GM08714 (cell line): ENCODE measurements around the gene ESRRB.

Source experiments
- H3K4me3 ChIP-seq: fragments of 200-500 bp; sonication (Bioruptor generic); 2 replicates; pipeline ENCODE4 v1.5.1; 2014; ENCODE audit warnings: mild to moderate bottlenecking, low read length, inconsistent platforms
- ZNF274 ChIP-seq: IDR thresholded peaks from 2 replicates; pipeline ENCODE4 v1.6.1; 2012; ENCODE audit warnings: mild to moderate bottlenecking, low read depth, low read length

ESRRB gene

DNA sequence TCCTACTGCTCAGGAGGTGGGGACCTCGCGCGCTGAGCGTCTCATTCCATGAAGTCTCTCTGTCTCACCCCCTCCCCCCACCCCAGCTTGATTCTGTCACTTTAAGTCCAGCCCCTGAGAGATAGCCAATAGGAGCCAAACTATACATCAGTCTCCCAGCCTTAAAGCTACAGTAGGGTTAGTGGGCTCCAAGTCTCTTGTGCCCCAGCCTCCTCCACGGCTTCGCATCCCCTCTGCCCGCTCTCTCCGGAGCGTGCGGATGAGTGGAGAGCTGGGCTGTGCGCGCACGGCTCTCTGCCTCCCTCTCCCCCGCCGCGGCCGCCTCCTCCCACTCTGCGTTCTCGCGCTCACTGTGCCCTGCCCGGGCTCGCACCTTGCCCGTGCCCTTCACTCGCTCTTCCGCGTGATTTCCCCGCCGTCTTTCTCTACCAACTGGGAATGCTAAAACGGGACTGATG is at the start of gene ESRRB:
TSS of gene ESRRB (plus strand) at position 191 of the 458 bp plus-strand sequence. CDS start at position 456, 265 bp downstream.
- no peak for TF ChIP-seq ZNF274
- H3K4me3 ChIP-seq: no peak within 1 kb of the TSS; the same call in 1 of the 2 replicates

DNA sequence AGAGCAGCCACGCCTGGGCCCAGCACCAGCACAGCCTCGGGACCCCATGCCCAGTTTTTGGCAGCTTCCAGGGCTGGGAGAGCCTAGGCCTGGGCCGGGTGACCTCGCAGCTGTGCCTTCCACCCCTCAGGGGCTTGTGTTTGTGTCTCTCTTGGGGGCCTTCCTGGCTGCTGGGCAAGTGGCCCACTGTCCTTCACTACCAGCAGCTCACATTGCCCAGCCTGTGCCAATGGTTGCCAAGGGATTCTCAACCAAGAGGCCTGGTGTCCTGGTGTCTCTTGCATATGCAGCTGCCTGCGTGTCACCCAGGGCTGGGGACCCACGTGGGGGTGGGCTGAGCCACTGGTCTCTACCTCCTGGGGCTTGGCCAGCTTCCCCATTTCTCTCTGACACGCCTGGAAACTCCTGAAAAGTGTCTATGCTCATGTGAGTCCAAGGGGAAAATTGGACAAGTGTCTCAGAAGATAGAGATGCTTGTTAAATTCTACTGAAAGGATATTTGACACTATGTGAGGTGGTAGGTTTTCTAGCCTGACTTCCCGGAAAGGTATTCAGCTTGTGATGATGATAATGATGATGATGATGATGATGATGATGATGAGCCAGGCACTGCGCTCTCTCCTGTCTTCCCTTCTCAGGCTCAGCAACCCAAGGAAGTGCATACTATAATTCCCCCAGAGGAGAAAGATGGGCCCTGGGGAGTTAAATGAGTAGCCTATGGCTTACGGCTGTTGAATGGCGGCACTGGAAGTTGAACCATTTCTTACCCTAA is 48.8 kb upstream of the ESRRB start:
- no peak overlapping the region for H3K4me3 ChIP-seq
- TF ChIP-seq ZNF274: no peak

DNA sequence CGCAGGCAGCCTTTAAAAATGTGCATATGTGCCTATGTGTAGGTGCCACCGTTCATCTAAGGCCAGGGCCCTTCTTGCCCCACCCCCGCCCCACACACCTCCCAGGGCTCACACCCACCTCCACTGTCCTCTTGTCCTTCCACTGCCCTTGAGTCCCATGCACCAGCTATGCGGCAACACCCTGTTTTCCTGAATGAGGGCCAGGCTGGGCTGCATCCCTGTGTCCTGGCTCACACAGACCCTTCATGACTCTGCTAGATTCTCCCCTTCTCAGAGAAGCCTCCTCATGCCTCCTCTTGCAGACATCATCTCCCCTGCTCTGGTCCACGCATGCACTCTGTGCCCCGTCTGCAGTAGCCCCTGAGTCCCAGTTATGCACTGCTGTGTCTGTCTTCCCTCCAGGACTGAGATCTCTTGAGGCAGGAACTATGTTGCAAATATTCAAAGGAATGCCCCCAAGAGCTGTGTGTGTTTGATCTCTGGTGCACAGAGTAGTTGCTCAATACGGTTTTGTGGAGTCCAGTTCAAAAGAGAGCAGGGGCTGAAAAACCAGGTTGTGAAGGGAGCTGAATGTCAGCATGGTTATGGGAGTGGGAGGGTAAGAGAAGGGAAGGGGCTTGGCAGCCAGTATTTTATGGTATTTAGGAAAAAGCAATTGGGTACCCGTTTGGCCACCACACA is 47.3 kb upstream of the ESRRB start:
- H3K4me3 ChIP-seq: no peak overlapping the region
- TF ChIP-seq ZNF274: no peak

DNA sequence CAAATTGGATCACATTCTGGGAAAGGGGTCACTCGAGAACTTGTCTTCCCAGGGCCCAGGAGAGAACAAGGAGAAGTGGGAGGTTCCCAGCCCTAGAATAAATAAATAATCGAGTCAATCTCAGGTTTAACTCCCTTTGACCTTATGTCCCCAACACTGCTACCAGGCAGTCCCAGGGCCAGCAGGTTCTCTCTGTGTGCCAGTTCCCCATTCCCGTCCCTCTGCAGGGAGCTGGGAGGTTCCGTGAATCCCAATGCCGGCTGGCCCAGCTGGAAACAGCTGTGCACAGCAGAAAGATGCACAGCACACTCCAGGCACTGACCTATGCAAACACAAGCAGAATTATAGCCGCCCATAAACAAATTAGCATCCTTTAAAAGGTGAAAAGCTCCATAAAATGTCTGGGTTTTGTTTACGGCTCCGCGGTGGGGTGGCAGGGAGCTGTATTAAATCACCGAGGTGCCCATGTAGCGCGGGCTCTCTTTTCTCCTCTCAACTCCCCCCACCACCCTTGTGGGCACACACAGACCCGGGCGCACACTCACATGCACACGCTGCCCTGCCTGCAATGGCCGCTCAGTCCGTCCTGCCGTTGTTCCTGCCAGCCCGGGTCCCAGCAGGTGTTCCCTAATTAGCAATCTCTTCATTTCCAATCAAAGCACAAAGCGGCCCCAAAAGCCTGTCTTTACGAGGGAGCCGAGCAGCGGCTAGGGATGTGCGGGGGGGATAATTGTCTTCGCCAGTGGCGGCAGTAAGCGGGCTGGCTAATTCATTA is 46.6 kb upstream of the ESRRB start:
- no peak for TF ChIP-seq ZNF274
- H3K4me3 ChIP-seq: no peak overlapping the region

DNA sequence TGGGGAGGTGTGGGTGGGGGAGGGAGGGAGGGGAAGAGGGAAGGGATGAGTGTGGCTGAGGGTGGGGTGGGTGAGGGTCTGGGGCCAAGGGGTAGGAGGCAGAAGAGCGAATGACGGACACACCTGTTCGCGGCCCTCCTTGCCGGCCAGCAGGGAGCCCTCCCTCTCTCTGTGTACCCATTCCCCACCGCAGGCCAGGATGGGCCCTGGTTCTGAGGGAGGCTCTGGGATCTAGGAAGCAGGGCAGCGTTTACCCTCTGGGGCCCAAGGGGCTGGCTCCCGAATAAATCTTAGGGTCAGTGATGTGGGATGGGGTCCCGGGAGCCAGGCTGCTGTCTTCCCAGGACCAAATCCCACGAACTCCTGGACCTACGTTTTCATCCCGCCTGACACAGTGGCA is 46.0 kb upstream of the ESRRB start:
- no peak for TF ChIP-seq ZNF274
- H3K4me3 ChIP-seq: no peak overlapping the region

DNA sequence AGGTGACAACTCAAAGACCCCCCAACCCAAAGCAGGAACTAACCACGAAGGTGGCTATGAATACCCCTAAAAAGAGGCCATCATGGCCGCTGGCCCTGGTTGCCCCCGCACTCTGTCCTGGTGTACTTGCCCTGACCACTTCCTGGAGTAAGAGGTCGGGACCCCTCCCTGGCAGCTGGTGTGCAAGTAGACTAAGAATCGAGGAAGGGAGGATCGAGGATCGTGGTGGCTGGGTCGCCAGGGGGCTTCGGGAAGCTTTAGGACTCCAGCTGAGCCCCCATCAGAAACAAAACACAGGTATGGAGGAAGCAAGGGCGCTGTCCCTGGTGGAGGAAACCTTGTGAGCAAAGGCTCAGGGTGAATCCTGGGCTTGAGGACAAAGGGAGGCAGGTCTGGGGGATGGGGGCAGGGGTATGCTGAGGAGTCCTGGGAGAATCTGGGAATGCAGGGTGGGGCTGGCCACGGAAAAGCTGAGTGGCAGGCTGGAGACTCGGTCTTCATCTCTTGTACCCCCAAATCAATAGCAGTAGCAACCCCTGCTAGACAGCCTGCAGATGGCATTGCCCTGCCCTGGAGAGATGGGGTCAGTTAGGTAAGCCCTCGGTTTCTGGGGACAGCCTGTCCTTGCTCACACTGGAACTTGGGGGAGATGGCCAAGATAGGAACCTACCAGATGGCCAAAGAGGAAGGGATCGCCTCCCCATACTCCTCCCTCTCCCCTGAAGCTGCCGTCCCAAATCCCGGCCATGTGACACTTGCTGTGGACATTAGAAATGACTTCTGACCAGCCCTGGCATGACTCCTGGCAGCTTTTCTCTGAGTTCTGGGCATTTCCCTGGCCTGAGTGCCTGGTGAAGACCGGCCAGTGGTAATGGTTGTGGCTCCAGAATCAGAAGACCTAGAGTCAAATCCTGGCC is 45.3 kb upstream of the ESRRB start:
- no peak overlapping the region for H3K4me3 ChIP-seq
- no peak for TF ChIP-seq ZNF274

DNA sequence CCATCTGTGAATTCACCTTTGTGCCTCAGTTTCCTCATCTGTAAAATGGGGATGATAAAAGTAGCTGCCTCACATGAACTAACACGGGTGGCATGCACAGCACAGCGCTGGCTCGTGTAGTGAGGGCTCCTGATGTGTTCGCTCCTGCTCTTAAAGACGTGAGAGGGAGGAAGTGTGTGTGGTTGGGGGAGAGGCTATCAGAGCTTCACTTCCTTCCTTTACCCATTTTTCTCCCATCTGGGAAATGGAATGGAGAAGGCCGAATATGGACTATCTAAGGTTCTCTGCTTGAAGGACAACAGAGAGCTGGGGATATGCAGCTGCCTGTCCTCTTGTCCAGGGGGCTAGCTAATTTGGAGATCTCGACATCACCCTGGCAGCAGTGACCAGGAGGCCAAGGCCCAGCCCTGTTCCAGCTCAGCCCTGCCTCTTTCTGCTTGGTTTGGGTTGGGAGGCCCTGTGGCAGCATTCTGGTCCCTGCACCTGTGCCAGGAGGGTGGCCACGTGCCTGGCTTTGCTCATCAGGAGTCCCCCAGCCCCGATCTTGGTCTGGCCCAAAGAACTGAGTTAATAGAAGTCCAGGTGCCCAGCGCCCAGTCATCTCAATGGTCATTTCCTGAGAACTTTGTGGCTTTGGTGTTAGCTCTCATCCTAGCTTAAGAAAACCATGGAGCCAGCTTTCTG is 44.5 kb upstream of the ESRRB start:
- H3K4me3 ChIP-seq: no peak overlapping the region
- TF ChIP-seq ZNF274: no peak

DNA sequence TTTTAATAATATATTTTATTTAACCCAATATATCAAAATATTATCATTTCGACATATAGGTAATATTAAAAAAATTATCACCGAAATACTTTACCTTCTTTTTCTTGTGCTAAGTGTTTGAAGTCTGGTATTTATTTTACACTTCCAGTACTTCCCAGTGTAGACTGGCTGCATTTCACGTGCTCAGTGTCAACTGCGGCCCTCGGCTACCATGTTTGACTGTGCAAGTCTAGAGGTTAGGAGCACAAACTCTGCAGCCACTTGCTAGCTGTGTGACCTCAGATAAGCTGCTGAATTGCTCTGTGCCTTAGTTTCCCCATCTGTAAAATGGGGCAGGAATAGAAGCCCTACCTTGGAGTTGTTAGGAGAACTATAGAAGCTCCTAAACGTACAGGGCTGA is 42.3 kb upstream of the ESRRB start:
- H3K4me3 ChIP-seq: no peak overlapping the region
- no peak for TF ChIP-seq ZNF274

DNA sequence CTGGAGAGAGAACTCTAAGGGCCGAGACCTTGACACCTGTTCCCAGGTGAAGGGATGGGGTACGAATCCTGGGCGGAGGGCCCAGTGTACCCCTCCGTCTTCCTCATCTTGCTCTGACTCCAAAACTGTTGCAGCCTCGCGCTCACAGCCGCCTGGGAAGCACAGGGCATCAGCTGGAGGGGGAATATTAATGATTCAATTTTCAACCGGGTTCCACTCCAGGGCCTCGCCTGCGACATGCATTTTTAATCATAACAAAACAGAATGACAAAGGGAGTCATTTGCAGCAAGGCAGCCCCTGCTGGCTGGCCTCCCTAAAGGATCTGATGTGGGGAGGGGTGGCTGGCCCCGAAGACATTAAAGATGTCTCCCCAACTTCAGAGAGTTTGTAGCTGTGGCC is 41.6 kb upstream of the ESRRB start:
- no peak for TF ChIP-seq ZNF274
- H3K4me3 ChIP-seq: no peak overlapping the region

DNA sequence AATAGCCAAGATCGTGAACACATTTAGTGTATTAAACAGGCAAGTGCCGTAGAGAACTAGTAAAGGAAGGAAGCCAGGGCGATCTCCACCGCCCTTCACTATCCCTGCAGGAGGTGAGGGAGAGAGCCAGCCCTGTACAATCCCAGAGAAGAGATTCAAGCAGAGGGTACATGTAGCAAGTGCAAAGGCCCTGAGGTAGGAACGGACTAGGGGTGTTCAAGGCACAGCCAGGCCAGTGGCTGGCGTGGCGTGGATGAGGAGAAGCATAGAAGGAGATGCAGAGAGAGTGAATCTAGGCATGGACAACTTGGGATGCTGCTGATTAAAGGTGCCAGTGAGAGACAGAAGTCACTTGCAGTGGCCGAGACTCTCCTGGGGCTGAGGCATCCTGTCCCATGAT is 39.1 kb upstream of the ESRRB start:
- TF ChIP-seq ZNF274: no peak
- no peak overlapping the region for H3K4me3 ChIP-seq

DNA sequence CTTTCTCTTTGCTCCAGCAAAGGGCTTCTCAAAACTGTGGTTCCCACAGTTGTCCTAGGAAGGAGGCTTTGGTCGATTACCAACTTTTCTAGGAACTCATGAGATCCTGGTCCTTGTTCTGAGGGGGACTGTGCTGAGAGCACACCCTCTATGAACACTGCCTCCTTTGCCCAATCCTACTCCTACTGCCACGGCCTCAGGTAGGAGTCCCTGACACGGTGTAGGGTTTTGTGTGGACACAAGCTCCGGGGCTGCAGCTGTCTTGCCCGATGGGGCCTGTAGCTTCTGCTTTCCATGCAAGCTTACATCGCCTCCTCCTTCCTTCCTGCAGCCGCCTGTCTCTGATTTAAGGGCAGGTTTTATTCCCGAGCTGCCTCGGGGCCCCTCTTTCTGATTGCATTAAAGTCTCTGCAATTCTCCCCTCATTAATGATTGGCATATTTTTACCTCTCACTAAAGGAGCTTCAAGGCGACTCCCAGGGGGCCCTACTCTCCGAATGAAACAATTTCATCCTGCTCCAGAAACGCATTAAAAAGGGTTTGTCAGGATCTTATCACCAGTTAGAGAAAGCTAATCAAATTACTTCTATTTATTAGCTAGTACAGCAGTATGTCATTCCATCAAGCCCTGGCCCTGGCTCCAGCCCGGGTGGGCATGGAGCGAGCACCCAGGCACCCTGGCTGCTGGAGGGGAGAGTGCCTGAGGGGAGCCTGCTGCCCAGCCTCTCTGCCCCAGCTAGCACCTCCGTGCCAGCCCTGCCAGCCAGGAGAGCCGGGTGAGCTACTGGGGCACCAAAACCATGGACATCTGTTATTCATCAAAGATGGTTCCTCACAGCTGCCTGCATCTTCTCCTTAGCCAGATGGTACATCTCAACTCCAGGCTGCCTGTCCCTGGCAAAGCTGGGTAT is 38.0 kb upstream of the ESRRB start:
- TF ChIP-seq ZNF274: no peak
- no peak overlapping the region for H3K4me3 ChIP-seq

DNA sequence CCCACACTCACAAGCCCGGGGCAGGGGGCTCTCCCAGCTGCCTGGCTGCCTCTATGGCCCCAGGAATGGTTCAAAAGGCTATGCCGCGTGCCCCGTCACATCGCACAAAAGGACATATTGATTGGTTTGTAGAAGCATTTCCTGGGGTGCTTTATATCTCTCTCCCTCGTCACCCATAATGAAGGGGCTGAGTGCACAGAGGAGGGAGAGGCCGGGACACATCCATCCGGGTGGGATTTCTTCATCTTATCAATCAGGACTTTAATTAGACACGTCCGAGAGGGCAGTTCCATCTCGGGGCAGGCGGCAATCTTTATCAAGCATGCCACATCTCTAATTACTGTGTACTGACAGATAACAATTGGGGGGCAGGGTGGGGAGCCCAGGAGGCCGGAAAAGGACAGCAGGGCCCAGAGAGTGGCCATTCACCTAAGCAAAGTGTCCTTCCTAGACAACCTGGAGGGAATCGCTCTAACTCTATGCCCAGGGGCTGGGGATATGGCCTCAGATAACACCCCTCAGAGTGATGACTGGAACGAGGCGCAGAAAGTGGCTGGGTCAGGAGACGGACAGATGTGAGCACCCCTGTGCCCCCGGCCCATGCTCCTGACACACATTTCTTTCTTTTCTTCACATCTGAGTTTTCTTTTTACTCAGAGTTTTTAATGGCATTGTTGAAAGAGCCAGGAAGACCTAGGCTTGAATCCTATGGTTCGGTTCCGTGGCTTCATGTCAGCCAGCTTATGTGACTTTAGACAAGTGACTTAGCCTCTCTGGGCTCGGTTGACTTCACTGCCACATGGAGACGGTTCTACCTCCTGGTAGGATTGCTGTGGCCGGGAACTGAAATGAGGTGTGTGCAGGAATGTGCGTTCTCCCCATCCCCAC is 36.0 kb upstream of the ESRRB start:
- H3K4me3 ChIP-seq: no peak overlapping the region
- TF ChIP-seq ZNF274: no peak
